NCI-H1048 (cell line): ENCODE results near the gene NUP214.
"Not testable (repeated sequence)": the region's sequence is repeated elsewhere in the genome, so short reads cannot be mapped to it uniquely, and the experiment has no call there.

Experiments
- DNase-seq: peaks from one replicate; lab custom pipeline; 2025; lab: John Stamatoyannopoulos, UW

Gene NUP214

DNA sequence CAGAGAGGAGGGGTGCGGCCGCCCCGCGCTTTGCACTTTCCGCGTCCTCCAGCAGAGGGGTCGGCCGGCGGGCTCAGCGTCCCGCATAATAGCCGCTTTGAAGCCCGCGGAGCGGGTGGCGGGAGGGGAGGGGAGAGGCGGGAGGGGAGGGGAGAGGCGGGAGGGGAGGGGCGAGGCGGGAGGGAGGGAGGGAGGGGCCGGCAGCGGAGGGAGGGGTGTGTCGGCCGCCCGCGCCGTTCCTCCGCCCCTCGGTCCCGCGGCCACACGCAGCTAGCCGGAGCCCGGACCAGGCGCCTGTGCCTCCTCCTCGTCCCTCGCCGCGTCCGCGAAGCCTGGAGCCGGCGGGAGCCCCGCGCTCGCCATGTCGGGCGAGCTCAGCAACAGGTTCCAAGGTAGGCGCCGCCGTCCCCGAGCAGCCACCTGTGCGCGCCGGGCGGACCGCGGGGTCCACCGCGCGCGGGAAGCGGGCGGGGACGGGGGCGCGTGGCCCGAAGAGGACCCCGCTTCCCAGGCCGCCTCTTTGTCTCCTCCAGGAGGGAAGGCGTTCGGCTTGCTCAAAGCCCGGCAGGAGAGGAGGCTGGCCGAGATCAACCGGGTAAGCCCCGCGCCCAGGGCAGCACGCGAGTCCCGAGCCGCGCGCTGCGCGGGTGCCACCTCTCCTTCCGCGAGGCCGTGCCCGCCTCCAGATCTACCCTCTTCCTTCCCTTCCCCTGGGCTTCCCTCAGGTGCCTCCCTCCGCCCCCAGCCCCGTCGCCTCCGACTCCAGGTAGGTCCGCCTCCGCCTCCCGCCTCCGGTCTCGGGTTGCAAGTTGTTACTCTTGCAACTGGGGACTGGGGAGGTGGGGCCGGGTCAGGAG lies 28.9 kb upstream of the NUP214 start, which contains the start of gene AIF1L:
AIF1L (plus strand) TSS at position 263 of the 857 bp plus-strand sequence; CDS start at position 362, 99 bp downstream.
- peak; percentile 30 for DNase-seq

DNA sequence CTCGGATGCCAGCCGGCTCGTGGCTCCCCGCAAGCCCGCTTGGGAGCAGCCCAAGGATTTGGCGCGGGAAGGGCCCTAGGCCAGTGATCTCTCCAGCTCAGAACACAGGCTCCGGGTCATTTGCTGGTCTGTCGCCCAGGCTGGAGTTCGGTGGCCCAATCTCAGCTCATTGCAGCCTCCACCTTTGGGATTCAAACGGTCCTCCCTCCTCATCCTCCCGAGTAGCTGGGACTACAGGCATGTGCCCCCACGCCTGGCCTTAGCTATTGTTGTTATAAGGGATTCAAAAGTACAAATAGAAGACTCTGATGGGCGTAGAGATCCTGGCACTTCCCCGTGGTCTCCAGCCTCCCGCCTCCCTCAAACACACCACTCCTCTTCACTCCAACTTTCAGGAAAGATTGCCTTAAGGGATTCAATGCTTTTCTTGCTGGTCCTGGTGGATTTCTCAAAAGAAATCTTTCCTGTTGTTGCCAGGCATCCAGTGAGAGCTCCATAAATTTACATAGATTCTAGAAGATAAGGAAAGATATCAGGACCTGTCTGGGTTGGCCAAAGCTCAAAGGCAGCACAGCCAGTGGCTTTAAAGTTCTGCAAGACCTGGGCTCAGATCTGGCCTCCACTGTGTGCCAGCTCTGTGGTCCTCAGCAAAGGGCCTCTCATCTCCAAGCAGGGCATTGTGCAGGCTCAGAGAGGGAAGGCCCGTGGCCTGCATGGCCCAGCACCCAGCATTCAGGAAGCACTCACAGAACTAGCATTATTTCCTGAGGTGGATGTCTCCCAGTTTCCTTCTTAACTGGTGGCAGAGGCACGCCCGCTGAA lies 28.0 kb upstream of the NUP214 start:
- DNase-seq: no peak

DNA sequence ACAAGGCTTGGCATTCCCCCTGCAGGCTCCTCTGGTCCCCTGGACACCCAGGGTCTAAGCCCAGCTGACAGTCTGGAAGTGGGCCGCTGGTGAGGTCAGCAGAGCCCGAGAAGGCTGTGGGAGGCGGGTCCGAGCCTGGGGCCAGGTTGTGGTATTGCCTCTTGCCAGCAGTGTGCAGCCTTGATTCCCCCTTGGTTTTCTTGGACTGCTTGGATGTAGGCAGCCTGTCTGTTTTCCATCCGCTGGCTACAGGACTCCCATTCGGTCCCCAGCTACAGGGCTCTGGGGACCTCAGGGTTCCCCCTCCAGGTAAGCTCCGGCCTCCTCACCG lies 27.5 kb upstream of the NUP214 start:
- DNase-seq: no peak

DNA sequence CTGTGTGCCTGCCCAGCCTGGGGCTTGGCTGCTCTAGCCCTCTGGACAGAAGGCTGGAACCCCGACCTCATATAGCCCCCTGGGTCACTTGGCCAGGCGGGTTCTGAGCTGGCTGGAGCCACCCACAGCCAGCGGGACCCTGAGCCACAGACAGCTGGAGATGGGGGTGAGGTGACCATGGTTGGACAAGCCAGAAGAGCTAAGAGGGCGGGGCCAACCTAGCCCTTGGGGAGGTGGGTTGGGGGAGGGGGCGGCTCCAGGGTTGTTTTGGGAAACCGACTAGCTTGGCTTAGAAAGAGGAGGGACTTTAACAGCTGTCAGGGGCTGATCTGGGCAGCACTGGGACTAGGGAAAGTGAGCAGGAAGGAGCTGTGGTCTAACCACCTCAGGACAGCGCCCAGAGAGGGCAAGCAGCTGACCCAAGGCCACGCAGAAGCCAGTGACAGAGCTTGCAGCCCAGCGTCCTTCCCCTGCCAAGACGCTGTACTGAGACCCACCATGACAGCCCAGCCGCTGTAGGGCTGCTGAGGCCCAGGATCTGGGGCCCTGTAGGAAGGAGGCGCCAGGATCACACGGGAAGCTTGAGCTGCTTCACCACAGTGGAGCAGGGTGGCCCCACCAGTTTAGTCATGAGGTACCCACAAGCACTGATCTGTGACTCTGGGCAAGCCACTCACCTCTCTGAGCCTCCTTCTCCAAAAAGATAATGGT lies 26.8 kb upstream of the NUP214 start:
- DNase-seq: no peak

DNA sequence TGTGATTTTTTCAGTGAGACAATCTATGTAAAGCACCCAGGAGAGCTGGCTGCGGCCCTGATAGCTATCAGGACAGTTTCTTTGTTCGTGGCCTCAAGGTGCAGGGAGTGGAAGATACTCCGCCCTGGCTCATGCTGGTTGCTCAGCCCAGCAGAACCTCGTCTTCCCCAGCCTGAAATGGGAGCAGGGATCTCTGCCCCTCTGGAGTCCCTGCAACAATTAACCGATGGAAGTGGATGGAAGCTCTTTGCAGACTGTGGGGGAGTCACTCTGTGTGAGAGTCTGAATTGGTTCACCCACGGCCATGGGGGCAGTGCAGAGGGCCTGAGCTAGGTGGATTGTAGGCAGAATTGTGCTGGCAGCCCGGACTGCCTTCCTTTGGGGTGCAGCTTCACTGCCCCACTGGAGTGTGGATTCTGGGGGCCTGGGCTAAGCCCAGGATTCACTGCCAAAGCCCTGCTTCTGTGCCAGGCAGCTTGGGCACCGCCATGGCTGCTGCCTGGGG lies 26.2 kb upstream of the NUP214 start:
- no peak for DNase-seq

DNA sequence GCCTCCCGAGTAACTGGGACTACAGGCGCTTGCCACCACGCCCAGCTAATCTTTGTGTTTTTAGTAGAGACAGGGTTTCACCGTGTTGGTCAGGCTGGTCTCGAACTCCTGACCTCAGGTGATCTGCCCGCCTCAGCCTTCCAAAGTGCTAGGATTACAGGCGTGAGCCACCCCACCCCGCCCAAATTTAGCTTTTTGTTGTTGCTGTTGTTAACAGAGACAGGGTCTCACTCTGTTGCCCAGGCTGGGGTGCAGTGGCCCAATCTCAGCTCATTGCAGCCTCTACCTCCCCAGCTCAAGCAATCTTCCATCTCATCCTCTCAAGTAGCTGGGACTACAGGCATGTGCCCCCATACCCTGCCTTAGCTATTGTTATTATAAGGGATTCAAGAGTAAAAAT lies 25.5 kb upstream of the NUP214 start:
- not testable (repeated sequence) for DNase-seq

DNA sequence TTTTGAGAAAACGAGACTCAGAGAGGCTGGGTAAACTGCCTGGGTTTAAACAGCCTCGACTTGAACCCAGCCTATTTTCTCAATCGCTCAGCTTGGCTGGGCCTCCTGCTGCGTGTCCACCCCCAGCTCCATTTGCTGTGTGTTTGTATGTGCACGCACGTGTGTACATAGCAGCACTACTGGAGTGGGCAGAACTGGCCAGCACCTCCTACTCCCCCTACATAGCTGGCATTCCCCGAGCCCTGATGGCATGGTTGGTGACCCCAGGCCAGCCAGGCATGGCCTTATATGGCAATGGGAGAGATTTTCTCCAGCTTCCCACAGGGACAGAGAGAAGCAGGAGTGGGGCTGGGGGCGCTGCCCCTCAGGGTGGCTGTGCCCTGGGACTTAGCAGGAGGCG lies 24.9 kb upstream of the NUP214 start:
- DNase-seq: no peak

DNA sequence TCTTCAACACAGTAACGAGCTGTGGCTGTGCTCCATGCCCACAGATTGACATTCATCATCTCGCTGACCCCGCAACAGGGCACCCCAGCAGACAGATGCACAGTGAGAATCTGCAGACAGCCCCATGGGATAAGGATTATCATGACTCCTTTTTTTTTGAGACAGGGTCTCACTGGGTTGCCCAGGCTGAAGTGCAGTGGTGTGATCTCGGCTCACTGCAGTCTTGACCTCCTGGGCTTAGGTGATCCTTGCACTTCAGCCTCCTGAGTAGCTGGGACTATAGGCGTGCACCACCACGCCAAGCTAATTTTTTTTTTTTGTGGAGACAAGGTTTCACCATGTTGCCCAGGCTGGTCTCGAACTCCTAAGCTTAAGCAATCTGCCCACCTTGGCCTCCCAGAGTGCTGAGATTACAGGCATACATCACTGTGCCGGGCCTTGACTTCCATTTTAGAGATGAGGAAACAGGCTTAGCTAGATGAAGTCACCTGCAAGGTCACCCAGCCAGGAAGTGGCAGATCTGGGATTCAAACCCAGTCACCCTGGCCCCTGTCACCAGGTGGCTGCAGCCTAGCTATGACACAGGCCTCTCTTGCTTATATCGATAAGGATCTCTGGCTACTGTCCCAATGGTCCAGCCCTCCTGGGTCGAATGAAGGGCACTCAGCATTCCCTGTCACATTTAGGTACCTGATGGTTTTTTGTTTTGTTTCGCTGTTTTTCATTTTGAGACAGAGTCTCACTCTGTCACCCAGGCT lies 24.0 kb upstream of the NUP214 start:
- no peak for DNase-seq

DNA sequence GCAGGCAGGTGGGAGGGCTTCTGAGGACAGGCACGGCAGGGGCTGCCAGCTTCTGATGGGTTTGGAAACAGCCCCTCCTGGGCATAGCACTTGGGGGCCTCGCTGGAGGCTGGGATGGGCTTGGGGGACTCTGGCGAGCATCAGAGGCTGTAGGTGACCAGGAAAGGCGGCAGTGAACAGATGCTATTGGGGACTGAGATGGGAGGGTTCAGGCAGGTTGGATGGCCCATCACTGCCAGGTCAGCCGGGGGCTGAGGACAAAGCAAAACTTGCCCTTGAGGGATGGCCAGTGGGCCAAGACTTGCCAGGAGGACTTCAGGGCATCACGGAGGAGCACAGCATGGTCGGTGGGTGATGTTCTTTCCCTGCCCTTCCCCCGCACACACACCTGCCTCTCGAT lies 22.4 kb upstream of the NUP214 start:
- DNase-seq: no peak

DNA sequence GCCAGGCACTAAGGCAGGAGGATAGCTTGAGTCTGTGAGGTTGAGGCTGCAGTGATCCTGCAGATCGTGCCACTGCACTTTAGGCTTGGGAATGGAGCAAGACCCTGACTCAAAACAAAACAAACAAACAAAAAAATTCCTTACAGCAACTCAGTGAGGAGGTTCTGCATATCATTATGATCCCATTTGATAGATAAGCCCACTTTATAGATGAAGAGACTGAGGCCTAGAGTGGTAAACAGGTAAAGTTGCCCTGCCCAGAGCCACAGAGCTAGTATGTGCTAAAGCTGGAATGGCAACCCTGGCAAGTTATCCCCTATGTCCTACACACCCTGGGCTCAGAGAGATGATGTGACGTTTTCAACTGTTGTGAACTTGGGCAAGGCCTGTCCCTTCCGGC lies 21.9 kb upstream of the NUP214 start:
- no peak for DNase-seq

DNA sequence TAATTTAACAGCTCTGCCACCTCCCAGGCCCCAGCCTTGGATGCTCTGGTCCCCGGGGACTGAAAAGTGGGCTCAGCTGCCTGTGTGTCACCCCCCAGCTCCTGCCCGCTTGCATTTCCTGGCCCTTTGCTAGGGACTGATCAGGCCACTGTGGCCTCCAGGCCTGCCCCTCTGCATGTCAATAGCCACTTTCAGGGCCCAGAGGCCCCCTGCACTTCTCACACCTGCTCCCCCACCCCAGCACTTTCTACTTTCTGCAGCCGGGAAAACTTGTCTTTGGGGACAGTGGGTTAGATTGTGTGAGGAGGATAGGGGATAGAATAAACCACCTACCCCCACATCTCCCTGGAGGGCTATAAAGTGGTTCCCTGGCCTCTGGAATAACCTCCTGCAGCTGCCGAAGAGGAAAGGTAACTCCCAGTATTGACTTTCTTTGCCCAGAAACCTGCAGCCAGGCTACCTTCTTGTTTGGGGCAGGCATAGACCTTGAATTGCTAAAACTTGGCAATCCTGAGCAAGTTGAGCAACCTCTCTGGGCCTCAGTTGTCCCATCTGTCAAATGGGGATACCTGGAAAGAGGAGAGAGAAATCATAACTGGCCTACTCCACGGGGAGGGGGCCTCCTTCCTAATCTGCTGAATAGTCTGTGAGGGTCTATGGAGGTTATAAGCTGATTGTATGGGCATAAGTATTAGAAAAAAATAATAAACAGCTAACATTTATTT lies 21.2 kb upstream of the NUP214 start:
- DNase-seq: no peak

DNA sequence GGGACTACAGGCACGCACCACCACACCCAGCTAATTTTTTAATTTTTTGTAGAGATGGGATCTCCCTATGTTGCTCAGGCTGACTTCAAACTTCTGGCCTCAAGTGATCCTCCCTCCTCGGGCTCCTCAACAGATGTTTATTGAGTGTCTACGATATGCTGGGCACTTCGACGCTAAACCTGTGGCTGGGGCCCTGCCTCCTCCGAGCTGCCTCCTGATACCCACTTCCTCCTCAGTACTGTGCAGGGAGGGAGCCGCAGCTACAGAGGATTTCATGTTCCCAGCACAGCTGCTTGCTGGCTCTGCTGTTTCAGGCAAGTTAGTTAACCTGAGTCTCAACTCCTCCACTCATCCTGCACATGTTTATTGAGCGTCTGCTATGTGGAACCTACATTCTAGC lies 19.4 kb upstream of the NUP214 start:
- DNase-seq: no peak

DNA sequence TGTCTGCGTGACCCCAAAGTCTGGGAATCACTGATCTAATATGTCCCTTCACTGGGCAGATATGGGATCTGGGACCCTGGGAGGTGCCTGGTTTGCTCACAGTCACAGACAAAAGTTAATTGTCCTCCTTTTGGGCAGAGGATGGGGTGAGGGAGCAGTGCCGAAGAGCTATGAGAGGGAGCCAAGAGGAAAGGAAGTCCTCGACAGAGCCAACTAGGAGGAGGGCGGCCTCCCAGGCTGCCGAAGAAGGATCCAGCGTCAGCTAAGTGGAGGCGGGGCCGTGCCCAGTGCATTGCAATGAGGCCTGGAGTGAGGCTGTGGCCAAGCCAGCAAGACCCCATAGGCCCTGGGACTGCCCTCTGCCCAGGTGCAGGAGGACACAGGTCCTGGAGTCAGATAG lies 17.6 kb upstream of the NUP214 start:
- no peak for DNase-seq

DNA sequence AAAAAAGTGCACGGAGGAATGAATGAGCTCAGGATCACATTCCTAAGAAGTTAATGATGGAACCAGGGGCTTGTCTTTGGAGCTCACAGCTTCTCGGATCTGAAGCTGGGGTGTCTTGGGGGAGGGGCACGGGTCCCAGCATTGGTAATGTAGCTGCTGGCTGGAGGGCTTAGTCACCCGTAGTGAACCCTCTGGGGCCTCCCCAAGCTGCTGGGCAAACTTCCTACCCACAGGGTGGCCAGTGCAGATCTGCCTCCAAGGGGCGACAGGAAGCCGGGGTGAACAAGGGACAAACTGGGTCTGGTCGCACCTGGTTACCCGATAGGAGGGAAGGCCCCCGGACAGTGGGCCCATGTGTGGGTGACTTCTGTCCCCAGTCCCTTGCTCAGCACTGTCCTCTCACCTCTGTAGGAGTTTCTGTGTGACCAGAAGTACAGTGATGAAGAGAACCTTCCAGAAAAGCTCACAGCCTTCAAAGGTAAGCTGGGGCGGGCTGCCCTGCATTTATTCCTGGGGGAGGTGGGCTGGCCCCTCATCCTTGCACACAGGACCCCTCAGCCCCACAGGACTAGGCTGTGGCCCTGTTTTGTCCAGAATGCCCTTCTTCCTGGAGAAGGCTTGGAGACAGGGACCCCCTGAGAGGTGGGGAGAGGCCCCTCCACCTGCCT lies 14.1 kb upstream of the NUP214 start:
- DNase-seq: no peak

DNA sequence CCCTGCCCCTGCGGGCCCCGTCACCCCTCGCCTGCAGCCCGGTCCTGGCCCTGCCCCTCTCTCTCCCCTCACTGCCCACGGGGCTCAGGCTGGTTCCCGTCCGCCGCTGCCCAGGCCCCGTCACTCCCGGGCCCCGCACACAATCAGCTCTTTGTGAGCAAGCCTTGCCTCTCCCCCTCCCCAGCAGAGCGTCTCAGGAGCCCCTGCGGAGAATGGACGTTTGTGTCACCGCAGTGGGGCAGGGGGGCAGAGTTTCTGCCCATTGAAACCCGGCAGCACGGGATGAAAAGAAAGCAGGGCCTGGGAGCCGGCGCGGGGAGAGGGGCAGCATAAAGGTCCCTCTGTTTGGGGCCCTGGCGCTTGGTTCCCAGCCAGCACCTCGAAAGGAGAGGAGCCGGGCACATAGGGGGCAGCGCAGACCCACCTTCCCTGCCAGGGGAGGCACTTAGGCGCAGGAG lies 13.5 kb upstream of the NUP214 start:
- DNase-seq: no peak

DNA sequence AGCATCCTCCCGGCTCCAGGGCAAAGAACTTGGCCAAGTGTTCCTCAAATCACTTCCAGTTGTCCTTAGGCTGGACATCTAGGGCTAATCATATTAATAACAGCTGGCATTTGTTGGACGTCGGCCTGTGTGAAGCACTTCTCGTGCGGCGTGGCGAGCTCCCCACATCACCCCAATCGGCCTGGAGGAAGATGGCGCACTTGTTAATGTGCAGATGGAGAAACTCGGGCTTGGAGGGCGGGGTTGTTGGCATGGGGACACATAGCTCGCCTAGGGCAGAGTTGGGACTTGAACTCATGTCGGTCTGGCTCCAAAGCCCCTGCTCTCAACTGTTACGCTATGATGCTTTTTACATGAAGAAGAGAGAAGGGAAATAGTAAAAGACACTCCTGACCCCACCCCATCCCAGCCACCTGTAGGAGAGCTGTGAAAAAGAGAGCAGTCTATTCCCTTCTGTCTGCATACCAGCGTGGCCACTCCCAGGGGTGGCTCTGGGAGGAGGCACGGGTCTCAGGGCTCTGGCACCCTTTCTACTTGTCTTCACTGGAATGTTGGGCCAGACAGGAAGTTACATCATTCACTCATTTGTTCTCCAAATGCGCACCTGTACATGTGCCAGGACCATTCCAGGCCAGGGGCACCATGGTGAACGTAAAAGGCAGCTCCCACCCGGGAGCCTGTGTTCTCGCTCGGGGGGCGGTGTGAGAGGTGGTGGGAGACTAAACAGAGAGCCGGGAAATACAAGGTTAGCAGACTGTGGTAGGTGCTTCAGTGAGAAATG lies 12.8 kb upstream of the NUP214 start:
- no peak for DNase-seq

DNA sequence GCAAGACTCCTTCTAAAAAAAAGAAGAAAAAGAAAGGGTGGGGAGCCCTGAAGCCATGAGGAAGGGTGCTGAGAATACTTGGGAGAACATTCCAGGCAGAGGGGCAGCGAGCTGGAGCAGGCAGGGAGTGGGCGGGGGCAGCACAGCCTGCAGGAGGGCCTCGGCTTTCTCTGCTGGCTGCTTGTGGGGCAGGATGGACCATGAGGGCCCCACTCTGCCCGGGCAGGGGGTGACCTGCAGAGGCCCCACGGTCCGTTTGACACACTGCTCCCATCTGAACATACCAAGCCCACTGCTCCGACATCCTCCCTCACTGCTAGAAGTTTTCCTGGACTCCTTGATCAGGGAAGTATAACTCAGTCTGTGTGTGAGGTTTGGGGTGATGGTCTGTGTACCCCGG lies 11.7 kb upstream of the NUP214 start:
- no peak for DNase-seq

DNA sequence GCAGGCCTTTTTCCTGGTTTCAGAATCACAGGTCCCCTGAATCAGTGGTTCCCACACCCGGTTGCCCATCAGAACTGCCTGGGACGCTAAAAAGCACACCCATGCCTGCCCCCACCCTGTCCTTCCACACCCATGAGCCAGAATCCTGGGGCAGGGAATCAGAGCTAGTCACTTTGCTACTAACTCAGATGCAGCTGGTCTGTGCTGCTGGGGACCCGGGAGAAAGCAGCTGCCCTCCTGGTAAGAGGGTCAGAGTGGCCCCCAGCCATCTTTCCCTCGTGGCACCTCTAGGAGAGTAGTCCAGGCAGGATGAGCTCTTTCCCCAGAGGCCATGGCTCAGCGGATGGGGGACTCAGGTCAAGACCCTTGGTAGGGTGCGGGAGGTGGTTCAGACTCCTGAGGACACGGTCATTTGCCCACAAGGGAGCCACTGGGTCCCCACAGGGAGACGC lies 11.3 kb upstream of the NUP214 start:
- no peak for DNase-seq

DNA sequence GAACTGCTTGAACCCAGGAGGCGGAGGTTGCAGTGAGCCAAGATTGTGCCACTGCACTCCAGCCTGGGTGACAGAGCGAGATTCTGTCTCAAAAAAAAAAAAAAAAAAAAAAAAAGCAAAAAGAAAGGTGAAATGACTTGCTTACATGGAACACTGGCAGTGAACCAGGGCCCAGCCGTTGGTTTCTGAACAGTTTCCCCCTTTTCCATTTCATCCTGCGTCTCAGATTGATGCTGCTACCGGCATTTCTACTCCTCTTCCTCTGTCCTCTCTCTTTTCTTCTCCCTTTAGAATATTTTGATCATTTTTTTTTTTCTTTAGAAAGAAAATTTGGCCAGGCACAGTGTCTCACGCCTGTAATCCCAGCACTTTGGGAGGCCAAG lies 10.0 kb upstream of the NUP214 start:
- DNase-seq: not testable (repeated sequence)
